Activated naive CD8-positive, alpha-beta T cell treated with anti-CD3 and anti-CD28 coated beads, Interleukin-2, amount 10 ng/mL, durations not matched to agents 7 days and 5 days (primary cell): ENCODE data around the gene TPTE. TPM values are rescaled to one million over a fixed set of nuclear protein-coding genes. Genes with fewer than 3 reads are reported as not detected.
"Not testable (repeated sequence)": the region's sequence is repeated elsewhere in the genome, so short reads cannot be mapped to it uniquely, and the experiment has no call there.

Source experiments
- ATAC-seq: fragments of 150-1000 bp; cut with Tn5 transposase; one replicate; pipeline ENCODE4 v1.10.0; 2021; ENCODE audit warnings: low read depth, moderate library complexity
- POLR2A ChIA-PET: fragments of 350-600 bp; sonication (Branson Sonifier 250); formaldehyde crosslinking; loops from one replicate; lab custom pipeline; 2021; ENCODE audit warnings: antibody characterized with exemption; lab: Charles Lee
- DNase-seq: peaks from one replicate; pipeline ENCODE4 v3.0.0; 2021
- H3K27ac Mint-ChIP-seq: one replicate; pipeline ENCODE4 v1.8.0; 2022; ENCODE audit warnings: mild to moderate bottlenecking, mixed read lengths
- H3K27me3 Mint-ChIP-seq: one replicate; pipeline ENCODE4 v1.8.0; 2022; ENCODE audit warnings: mild to moderate bottlenecking, moderate library complexity, mixed read lengths
- H3K36me3 Mint-ChIP-seq: one replicate; pipeline ENCODE4 v1.8.0; 2021; ENCODE audit warnings: mild to moderate bottlenecking, mixed read lengths
- H3K4me1 Mint-ChIP-seq: one replicate; pipeline ENCODE4 v1.8.0; 2021; ENCODE audit warnings: mixed read lengths
- H3K4me3 Mint-ChIP-seq: one replicate; pipeline ENCODE4 v1.8.0; 2022; ENCODE audit warnings: mild to moderate bottlenecking, moderate library complexity, mixed read lengths
- H3K9me3 Mint-ChIP-seq: one replicate; pipeline ENCODE4 v1.8.0; 2021; ENCODE audit warnings: mixed read lengths
- total RNA-seq, 2 experiments: library from RNA; stranded (reverse); gene quantifications; one replicate each; pipeline ENCODE4 v1.2.3, GENCODE V29; 2021

The TPTE gene
- total RNA-seq, 2 experiments from 2014 or later = not detected

DNA sequence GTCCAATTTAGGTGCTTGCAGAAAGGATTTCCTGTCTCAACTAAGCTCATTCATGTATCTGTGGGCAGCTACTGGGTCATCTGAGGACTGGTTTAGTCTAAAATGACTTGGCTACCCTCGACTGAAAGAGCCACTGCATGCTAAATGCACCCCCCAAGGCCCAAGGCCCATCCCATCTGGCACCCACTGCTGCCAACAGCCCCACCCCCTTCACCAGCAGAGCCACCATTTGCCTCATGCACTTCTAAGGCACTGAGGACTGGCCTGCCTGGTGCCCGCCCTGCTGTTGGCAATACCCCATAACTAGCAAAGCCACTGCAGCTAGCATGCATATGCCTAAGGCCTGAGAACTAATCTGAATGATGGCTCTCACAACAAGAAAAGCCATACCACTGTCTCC, 49.4 kb downstream of the TPTE start:
- H3K4me1 Mint-ChIP-seq, H3K36me3 Mint-ChIP-seq, POLR2A ChIA-PET: not testable (repeated sequence)

DNA sequence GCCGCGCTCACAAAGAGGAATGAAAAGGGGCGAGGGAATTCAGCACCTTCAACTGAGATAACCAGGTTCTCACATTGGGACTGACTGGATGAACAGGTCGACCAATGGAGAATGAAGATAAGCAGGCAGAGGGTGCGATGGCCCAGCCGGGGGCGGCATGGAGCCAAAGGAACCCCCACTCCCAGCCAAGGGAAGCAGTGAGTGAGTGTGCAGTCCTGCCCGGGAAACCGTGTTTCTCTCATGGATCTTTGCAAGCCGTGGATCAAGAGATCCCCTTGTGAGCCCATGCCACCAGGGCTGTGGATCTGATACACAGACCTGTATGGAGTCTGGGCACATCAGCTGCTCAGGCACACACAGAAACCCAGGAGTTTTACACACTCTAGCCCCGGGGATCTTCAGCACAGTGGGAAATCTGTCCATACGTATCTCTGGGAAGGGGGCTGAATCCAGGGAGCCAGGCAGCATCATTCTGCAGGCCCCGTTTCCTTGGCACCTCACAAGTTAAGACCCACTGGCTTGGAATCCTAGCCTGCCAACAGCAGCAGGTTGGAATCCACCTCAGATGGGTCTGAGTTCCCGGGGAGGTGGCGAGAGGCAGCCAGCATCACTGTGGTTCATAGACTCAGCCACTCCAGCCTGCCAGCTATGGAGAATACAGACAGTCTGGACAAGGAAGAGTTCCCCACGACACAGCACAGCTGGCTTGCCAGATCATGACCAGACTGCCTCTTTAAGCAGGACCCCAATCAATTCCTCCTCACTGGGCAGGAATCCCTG, 53.3 kb downstream of the TPTE start:
- H3K4me1 Mint-ChIP-seq, DNase-seq, H3K4me3 Mint-ChIP-seq, H3K27ac Mint-ChIP-seq, ATAC-seq, H3K36me3 Mint-ChIP-seq, POLR2A ChIA-PET, H3K27me3 Mint-ChIP-seq: not testable (repeated sequence)
- peaks cover 20% of the 10 kb centered on the region for H3K9me3 Mint-ChIP-seq

More for the DNA sequence above, 49.4 kb downstream of the TPTE start:
- not testable (repeated sequence) for ATAC-seq, H3K27ac Mint-ChIP-seq, H3K4me3 Mint-ChIP-seq, DNase-seq, H3K27me3 Mint-ChIP-seq
- peaks cover 20% of the 10 kb centered on the region for H3K9me3 Mint-ChIP-seq

DNA sequence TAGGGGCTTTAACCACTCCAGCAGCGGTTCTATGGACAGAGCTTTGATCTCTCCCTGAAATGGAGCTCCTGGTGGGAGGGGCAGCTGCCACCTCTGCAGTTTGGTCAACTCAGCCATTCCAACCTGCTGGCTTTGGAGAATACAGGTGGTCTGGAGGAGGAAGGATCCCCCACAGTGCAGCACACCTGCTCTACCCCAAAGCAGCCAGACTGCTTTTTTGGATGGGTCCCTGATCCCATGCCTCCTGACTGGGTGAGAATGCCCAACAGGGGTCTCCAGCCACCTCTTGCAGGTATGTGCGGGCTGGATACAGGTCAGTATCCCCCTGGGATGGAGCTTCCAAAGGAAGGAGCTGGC, 53.9 kb downstream of the TPTE start:
- peaks cover 20% of the 10 kb centered on the region for H3K9me3 Mint-ChIP-seq
- no peak for DNase-seq
- H3K36me3 Mint-ChIP-seq = no peaks in the 10 kb centered on the region
- POLR2A ChIA-PET = no interaction called here
- no peak for ATAC-seq
- H3K4me1 Mint-ChIP-seq = no peaks in the 10 kb centered on the region
- H3K27me3 Mint-ChIP-seq = no peaks in the 10 kb centered on the region
- H3K27ac Mint-ChIP-seq = no peak overlapping the region
- no peak overlapping the region for H3K4me3 Mint-ChIP-seq

DNA sequence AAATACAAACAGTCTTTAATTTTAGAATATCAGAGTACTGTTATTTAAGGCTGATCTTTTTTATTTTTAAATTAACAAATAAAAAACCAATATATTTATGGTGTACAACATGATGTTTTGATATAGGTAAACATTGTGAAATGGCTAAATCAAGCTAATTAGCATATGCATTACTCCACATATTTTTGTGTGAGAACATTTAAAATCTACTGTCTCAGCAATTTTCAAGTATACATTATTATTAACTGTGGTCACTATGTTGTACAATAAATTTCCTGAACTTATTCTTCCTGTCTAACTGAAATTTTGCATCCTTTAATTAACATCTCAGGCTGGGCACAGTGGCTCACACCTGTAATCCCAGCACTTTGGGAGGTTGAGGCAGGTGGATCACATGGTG, 57.5 kb downstream of the TPTE start:
- H3K4me3 Mint-ChIP-seq, H3K27ac Mint-ChIP-seq, POLR2A ChIA-PET, DNase-seq, H3K27me3 Mint-ChIP-seq, ATAC-seq, H3K36me3 Mint-ChIP-seq, H3K4me1 Mint-ChIP-seq: not testable (repeated sequence)
- H3K9me3 Mint-ChIP-seq = peaks cover 20% of the 10 kb centered on the region

DNA sequence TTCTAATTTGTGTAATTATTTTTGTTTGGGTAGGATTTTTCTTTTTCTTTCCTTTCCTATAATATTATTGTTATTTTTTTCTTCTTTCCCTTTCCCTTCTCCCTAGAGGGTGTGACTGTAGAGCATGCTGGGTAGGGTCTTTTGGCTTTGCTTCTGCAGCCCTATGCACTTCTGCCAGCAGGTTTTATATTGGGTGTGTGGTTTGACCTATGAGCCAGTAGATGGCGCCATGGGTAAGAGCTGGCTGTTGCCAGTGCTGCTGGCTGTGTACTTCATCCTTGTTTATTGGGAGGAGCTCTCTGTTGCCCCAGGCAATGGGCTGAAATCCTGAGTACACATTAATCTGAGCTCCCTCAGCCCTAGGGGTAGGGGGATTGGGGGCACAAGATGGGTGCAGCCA, 67.7 kb downstream of the TPTE start:
- H3K4me1 Mint-ChIP-seq, H3K27me3 Mint-ChIP-seq, H3K4me3 Mint-ChIP-seq, POLR2A ChIA-PET, H3K27ac Mint-ChIP-seq, H3K36me3 Mint-ChIP-seq, DNase-seq, ATAC-seq, H3K9me3 Mint-ChIP-seq: not testable (repeated sequence)

DNA sequence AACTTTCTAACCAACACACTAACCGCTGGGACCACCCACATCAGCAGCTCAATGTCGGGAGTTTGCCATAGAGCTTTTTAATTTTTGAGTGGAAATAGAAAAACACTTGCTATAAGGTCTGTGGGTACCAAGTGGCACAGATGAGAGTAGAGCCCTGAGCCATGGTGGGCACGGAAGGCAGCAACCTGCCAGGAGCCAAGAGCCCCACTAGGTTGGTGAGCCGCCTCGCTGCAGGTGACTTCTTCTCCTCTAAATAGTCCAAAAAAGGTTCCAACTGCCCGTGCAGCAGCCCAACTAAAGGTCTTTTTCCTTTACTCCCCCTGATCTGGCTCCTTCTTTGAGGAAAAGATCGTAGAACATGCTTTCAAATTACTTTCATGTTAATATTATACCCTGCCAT, 85.7 kb downstream of the TPTE start:
- POLR2A ChIA-PET = not testable (repeated sequence)

DNA sequence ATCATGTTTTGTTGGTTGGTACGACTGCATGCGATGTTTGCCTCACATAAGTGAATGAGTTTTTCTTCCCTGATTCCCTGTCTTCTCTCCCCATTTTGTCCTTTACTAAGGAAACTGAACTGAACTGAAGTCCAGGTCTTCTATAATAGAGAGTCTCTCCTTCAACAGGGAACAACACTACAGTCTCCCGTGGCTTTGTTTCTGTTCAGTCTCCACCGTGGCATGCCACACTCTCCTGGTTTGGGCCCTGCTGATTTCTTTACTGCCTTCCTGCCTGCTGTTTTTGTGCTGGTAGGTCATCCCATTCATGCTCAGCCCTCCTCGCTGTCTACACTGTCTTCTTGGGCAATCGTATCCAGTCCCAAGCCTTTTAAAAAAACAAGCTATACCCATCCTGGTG, 92.9 kb downstream of the TPTE start:
- H3K4me1 Mint-ChIP-seq, H3K27ac Mint-ChIP-seq, H3K27me3 Mint-ChIP-seq, H3K4me3 Mint-ChIP-seq, H3K9me3 Mint-ChIP-seq, POLR2A ChIA-PET, DNase-seq, ATAC-seq, H3K36me3 Mint-ChIP-seq: not testable (repeated sequence)

More for the DNA sequence above, 85.7 kb downstream of the TPTE start:
- not testable (repeated sequence) for H3K4me3 Mint-ChIP-seq, H3K36me3 Mint-ChIP-seq, ATAC-seq, H3K4me1 Mint-ChIP-seq, H3K9me3 Mint-ChIP-seq, H3K27me3 Mint-ChIP-seq, DNase-seq, H3K27ac Mint-ChIP-seq

DNA sequence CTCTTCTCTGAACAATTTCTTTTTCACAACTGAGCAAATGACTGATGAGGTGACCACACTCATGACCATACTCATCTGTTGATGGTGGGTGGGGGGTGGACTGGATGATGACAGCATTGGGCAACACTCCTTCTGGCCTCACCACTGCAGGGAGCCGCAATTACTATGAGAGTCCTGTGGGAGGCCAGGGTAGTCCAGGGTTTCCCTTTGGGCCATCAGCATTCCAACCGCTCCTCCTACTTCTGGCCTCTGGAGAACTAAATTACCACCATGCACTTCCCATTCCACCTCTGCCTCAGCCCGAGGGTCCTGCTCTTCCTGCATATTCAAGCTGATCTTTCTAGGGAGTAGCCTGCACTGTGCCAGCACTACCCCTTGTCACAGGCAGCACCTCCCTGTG, 94.7 kb downstream of the TPTE start:
- POLR2A ChIA-PET, H3K27me3 Mint-ChIP-seq: not testable (repeated sequence)

DNA sequence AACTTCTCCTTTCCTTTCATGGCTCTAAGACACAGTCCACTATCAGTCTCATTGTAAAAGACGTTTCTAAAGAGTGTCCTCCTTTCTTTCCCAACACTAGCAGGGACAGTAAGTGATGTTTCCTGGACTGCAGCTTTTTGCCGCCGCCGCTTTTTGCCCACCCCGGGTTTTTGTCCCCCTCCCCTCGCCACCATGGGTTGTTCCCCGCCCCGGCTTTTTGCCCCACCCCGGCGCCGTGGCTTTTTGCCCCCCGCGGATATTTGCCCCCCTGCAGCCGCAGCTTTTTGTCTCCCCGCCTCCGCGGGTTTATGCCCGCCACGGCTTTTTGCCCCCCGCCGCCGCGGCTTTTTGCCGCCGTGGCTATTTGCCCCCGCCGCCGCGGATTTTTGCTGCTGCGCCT, 95.2 kb downstream of the TPTE start:
- Mint-ChIP-seq H3K9me3 (peaks cover 6% of the 10 kb centered on the region), H3K4me1 (no peaks in the 10 kb centered on the region), H3K27me3 (no peaks in the 10 kb centered on the region), H3K36me3 (no peaks in the 10 kb centered on the region), H3K4me3 (no peak overlapping the region), H3K27ac (no peak overlapping the region)
- POLR2A ChIA-PET = no interaction called here
- ATAC-seq = no peak
- no peak for DNase-seq

More for the DNA sequence above, 94.7 kb downstream of the TPTE start:
- not testable (repeated sequence) for H3K9me3 Mint-ChIP-seq, DNase-seq, H3K4me3 Mint-ChIP-seq, ATAC-seq, H3K27ac Mint-ChIP-seq, H3K4me1 Mint-ChIP-seq, H3K36me3 Mint-ChIP-seq

DNA sequence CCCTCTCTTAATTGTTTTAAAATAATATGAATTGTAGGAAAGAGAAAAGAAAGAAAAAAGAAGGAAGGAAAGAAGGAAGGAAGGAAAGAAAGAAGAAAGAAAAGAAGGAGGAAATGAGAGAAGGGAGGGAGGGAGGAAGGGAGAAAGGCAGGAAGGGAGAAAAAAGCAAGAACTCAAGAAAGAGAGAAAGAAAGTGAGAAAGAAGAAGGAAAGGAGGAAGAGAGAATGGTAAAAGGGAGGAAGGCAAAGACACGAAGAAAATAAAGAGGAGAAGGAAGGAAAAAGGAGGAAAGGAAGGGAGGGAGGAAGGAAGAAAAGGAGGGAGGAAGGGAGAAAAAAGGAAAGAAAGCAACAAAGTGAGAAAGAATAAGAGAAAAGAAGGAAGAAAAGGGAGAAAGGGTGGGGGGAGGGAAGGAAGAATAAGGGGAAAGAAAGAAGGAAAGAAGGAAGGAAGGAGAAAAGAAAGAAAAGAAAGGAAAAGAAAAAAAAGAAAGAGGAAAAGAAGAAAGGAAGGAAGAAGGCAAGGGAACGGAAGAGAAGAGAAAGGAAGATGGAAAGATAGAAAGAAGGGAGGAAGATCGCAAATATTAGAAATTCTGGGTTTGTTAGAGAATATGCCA, 95.9 kb downstream of the TPTE start:
- H3K27me3 Mint-ChIP-seq, H3K4me3 Mint-ChIP-seq, ATAC-seq, POLR2A ChIA-PET, H3K9me3 Mint-ChIP-seq, H3K27ac Mint-ChIP-seq, DNase-seq, H3K4me1 Mint-ChIP-seq, H3K36me3 Mint-ChIP-seq: not testable (repeated sequence)

DNA sequence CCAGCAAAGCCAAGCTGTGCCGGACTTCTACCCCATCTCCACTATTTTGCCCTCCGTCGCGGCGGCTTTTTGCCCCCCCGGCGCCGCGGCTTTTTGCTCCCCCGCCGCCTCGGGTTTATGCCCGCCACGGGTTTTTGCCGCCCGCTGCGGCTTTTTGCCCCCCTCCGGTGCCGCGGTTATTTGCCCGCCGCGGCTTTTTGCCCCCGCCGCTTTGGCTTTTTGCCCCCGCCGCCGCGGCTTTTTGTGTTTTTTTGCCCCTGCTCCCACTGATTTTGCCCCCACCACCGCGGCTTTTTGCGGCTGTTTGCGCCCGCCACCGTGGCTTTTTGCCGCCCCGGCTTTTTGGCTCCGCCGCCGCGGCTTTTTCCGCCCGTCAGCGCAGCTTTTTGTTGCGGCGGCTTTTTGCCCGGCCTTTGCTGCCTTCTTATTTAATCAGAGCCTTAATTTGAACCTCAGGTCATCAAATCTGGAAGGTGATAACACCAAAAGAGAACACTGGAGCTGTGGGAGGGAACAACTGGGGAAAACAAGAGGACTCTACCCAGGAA, 106.0 kb downstream of the TPTE start:
- Mint-ChIP-seq H3K27ac (no peak overlapping the region), H3K36me3 (no peaks in the 10 kb centered on the region), H3K4me1 (no peaks in the 10 kb centered on the region)

DNA sequence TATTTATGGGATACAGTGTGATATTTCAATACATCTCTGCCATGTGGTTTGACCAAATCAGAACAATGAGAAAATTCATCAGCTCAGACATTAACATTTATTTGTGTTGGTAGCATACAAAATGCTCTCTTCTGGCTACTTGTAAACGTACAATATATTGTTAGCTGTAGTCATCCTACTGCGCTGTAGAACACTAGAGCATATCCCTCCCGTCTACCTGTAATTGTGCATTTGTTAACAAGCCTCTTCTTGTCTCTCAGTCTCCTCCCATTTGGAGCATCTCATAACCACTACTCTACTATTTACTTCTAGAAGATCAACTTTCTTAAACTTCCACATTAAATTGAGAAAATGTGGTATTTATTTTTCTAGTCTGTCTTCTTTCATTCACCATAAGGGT, 107.9 kb downstream of the TPTE start:
- H3K4me1 Mint-ChIP-seq, H3K36me3 Mint-ChIP-seq, H3K27me3 Mint-ChIP-seq, H3K27ac Mint-ChIP-seq, DNase-seq, H3K9me3 Mint-ChIP-seq, POLR2A ChIA-PET, H3K4me3 Mint-ChIP-seq, ATAC-seq: not testable (repeated sequence)

More for the DNA sequence above, 106.0 kb downstream of the TPTE start:
- Mint-ChIP-seq H3K4me3 (no peak overlapping the region), H3K27me3 (no peaks in the 10 kb centered on the region), H3K9me3 (peaks cover 1% of the 10 kb centered on the region)
- DNase-seq (no peak), ATAC-seq (no peak)
- POLR2A ChIA-PET = no interaction called here

DNA sequence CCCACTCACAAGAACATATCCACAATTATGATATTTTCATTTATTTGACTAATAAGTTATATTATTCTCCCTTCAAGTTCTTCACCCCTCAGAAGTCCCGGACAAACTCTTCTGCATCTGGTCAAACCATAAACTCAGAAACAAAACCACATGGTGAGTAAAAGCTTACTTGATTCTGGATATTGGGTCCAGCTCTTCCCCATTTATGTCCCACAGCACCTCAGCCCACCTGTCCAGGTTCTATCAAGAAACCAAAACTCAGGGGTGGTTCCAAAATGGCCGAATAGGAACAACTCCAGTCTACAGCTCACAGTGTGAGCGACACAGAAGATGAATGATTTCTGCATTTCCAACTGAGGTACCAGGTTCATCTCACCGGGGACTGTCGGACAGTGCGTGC, 109.4 kb downstream of the TPTE start:
- DNase-seq, POLR2A ChIA-PET, ATAC-seq, H3K27ac Mint-ChIP-seq, H3K4me1 Mint-ChIP-seq, H3K4me3 Mint-ChIP-seq, H3K9me3 Mint-ChIP-seq, H3K36me3 Mint-ChIP-seq, H3K27me3 Mint-ChIP-seq: not testable (repeated sequence)

DNA sequence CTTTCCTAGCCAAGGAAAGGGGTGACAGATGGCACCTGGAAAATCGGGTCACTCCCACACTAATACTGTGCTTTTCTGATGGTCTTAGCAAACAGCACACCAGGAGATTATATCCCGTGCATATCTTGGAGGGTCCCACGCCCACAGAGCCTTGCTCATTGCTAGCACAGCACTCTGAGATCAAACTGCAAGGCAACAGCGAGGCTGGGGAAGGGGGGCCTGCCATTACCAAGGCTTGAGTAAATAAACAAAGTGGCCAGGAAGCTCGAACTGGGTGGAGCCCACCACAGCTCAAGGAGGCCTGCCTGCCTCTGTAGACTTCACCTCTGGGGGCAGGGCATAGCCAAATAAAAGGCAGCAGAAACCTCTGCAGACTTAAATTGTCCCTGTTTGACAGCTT, 109.9 kb downstream of the TPTE start:
- H3K9me3 Mint-ChIP-seq, H3K36me3 Mint-ChIP-seq, H3K4me1 Mint-ChIP-seq, H3K27ac Mint-ChIP-seq, ATAC-seq, H3K4me3 Mint-ChIP-seq, POLR2A ChIA-PET, DNase-seq, H3K27me3 Mint-ChIP-seq: not testable (repeated sequence)
